ENCODE results near the gene BANP. TPM values are rescaled to one million over a fixed set of nuclear protein-coding genes. Genes with fewer than 3 reads are reported as not detected.
A peak's percentile ranks its signal among the peaks of the same experiment; 100 is the strongest.

The BANP gene
- polyA plus RNA-seq, 2 donors: 6.5 to 13.6 TPM

DNA sequence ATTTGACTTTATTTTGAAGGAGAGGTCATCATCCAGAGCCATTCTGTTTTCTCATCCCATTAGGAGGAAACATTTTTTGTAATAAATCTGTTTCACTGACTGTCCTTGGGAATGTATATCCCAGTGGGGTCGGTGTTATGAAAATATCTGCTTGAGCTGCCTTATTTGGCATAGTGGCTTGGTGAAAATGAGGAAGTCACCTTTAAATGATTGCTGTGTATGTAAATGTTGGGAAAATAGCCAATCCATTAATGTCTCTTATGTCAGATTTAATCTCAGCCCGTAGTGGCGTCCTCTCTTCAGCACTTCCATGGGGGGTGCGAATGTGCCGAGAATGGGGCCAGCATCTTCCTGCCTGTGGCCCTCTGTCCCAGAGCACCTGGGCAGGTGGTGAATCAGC is 57.6 kb downstream of the BANP start:
- 81 to 83% methylated on average over 5 of the region's 5 CpGs for WGBS, 2 donors
- peaks cover 9 to 39% of the 10 kb centered on the region in 2 donors for H3K36me3 ChIP-seq (ENCODE audit: control insufficient read depth in 2 of 2, insufficient read depth in 2 of 2, low read length in 1 of 2)
- H3K27me3 ChIP-seq (ENCODE audit: control insufficient read depth in 1 of 2, insufficient read depth in 2 of 2, low read length in 2 of 2): no peaks in the 10 kb centered on the region
- no peak overlapping the region for H3K4me3 ChIP-seq (ENCODE audit: low read depth in 1 of 2, low read length in 2 of 2)
- H3K9me3 ChIP-seq (ENCODE audit: control insufficient read depth in 2 of 2, insufficient read depth in 1 of 2, low read depth in 1 of 2, low read length in 1 of 2): no peaks in the 10 kb centered on the region
- H3K4me1 ChIP-seq (ENCODE audit: control insufficient read depth in 2 of 2, insufficient read depth in 2 of 2, low read length in 1 of 2): peaks cover 0 to 6% of the 10 kb centered on the region in 2 donors
- H3K27ac ChIP-seq (ENCODE audit: low read depth in 2 of 2, low read length in 1 of 2): no peak overlapping the region

DNA sequence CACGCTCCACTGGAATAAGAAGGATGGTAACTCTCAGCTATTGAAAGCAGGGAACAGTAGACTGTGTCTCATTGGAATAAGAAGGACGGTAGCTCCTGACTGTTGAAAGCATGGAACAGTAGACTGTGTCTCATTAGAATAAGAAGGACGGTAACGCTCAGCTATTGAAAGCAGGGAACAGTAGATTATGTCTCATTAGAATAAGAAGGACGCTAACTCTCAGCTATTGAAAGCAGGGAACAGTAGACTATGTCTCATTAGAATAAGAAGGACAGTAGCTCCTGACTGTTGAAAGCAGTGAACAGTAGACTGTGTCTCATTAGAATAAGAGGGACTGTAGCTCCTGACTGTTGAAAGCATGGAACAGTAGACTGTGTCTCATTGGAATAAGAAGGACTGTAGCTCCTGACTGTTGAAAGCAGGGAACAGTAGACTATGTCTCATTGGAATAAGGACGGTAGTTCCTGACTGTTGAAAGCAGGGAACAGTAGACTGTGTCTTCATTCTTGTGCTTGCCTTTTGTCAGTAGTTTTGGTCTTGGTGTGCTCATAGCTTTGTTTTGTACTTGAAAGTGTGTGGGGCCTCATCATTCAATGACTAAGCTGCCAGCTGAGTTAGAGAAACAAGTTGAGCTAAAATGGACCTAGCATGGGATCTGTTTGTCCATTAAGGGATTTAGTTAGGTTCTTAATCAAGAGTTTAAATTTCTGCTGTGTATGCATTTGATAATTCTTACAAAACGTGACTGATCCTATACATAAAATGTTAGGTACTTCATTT is 58.5 kb downstream of the BANP start:
- H3K27ac ChIP-seq (ENCODE audit: low read depth in 2 of 2, low read length in 1 of 2): no peak overlapping the region
- no peaks in the 10 kb centered on the region for H3K9me3 ChIP-seq (ENCODE audit: control insufficient read depth in 2 of 2, insufficient read depth in 1 of 2, low read depth in 1 of 2, low read length in 1 of 2)
- no peak overlapping the region for H3K4me3 ChIP-seq (ENCODE audit: low read depth in 1 of 2, low read length in 2 of 2)
- H3K27me3 ChIP-seq (ENCODE audit: control insufficient read depth in 1 of 2, insufficient read depth in 2 of 2, low read length in 2 of 2): no peaks in the 10 kb centered on the region
- peaks cover 0 to 10% of the 10 kb centered on the region in 2 donors for H3K4me1 ChIP-seq (ENCODE audit: control insufficient read depth in 2 of 2, insufficient read depth in 2 of 2, low read length in 1 of 2)
- WGBS, 2 donors: 92 to 94% methylated on average over 7 of the region's 7 CpGs
- peaks cover 9 to 35% of the 10 kb centered on the region in 2 donors for H3K36me3 ChIP-seq (ENCODE audit: control insufficient read depth in 2 of 2, insufficient read depth in 2 of 2, low read length in 1 of 2)

DNA sequence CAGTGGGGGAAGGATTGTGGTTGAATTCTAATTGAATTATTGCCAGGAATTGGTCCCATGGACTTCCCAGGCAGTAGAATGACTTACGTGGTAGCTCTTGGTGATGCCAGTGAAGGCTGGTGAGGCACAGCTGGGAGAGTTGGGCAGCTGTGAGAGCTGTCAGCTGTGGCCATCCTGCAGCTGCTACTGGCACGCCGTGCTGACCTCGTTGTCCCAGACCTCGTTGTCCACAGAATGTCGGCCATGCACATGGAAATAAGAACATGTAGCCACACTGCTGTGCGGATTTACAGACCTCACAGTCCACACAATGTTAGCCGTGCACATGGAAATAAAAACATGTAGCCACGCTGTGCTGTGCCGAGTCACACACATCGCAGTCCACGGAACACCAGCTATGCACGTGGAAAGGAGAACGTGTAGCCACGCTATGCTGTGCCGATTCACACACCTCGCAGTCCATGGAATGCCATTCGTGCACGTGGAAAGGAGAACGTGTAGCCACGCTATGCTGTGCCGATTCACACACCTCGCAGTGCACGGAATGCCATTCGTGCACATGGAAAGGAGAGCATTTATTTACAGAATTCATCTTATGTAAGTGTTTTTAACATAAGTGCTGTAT is 59.2 kb downstream of the BANP start:
- Histone ChIP-seq H3K27me3 (ENCODE audit: control insufficient read depth in 1 of 2, insufficient read depth in 2 of 2, low read length in 2 of 2) (no peaks in the 10 kb centered on the region), H3K4me1 (ENCODE audit: control insufficient read depth in 2 of 2, insufficient read depth in 2 of 2, low read length in 1 of 2) (peaks cover 0 to 10% of the 10 kb centered on the region in 2 donors), H3K27ac (ENCODE audit: low read depth in 2 of 2, low read length in 1 of 2) (no peak overlapping the region), H3K36me3 (ENCODE audit: control insufficient read depth in 2 of 2, insufficient read depth in 2 of 2, low read length in 1 of 2) (peaks cover 9 to 32% of the 10 kb centered on the region in 2 donors), H3K4me3 (ENCODE audit: low read depth in 1 of 2, low read length in 2 of 2) (no peak overlapping the region), H3K9me3 (ENCODE audit: control insufficient read depth in 2 of 2, insufficient read depth in 1 of 2, low read depth in 1 of 2, low read length in 1 of 2) (no peaks in the 10 kb centered on the region)
- 90 to 92% methylated on average over 25 of the region's 25 CpGs for WGBS, 2 donors

DNA sequence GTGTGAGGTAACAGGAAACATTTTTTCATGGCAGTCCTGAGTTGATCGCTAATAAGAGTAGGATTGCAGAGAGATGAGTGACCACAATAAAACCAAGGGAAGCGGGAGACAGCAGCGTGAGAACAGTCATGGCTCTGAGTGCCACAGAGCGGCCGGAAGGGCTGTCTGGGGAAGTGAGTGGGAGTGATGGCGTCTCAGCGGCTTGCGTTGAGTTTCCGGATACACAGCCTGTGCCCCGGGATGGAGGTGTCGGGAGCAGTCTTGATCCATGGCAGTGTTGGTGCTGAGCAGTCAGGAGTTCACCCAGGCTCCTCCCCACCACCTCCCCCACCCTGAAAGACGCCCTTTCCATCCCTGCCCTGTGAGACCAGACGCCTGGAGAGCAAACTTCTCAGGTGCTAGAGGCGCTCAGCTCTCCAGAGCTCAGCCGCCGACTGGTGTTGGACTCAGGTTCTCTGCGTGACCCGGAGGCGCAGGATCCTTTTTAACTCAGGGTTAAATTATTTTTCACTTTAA is 59.8 kb downstream of the BANP start:
- H3K27me3 ChIP-seq (ENCODE audit: control insufficient read depth in 1 of 2, insufficient read depth in 2 of 2, low read length in 2 of 2): no peaks in the 10 kb centered on the region
- no peaks in the 10 kb centered on the region for H3K9me3 ChIP-seq (ENCODE audit: control insufficient read depth in 2 of 2, insufficient read depth in 1 of 2, low read depth in 1 of 2, low read length in 1 of 2)
- no peak overlapping the region for H3K27ac ChIP-seq (ENCODE audit: low read depth in 2 of 2, low read length in 1 of 2)
- 88 to 89% methylated on average over 19 of the region's 19 CpGs for WGBS, 2 donors
- H3K4me1 ChIP-seq (ENCODE audit: control insufficient read depth in 2 of 2, insufficient read depth in 2 of 2, low read length in 1 of 2): peaks cover 0 to 10% of the 10 kb centered on the region in 2 donors
- H3K36me3 ChIP-seq (ENCODE audit: control insufficient read depth in 2 of 2, insufficient read depth in 2 of 2, low read length in 1 of 2): peaks cover 9 to 29% of the 10 kb centered on the region in 2 donors
- no peak overlapping the region for H3K4me3 ChIP-seq (ENCODE audit: low read depth in 1 of 2, low read length in 2 of 2)

DNA sequence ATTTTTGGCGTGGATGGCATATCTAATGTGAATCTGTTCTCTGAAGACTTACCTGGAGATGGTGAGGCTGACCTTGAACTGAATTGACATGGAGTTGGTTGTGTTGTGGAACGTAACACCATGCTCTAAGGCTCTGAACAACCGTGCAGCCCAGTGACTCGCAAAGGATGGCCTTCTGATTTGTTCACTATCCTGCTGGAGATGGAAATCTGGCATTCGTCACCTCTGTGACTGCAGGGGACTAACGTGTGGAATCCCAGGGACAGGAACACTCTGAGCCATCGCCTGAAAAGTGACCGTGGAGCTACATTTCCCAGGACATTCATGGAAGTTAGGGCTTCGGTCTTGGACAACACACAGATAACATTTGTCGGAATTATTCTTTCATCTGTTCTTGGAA is 61.1 kb downstream of the BANP start:
- no peaks in the 10 kb centered on the region for H3K9me3 ChIP-seq (ENCODE audit: control insufficient read depth in 2 of 2, insufficient read depth in 1 of 2, low read depth in 1 of 2, low read length in 1 of 2)
- peaks cover 9 to 29% of the 10 kb centered on the region in 2 donors for H3K36me3 ChIP-seq (ENCODE audit: control insufficient read depth in 2 of 2, insufficient read depth in 2 of 2, low read length in 1 of 2)
- peak overlapping the region in 1 of 2 donors; percentile 10 for H3K27ac ChIP-seq (ENCODE audit: low read depth in 2 of 2, low read length in 1 of 2)
- WGBS, 2 donors: 94% methylated on average over 10 of the region's 10 CpGs
- H3K4me1 ChIP-seq (ENCODE audit: control insufficient read depth in 2 of 2, insufficient read depth in 2 of 2, low read length in 1 of 2): peaks cover 0 to 10% of the 10 kb centered on the region in 2 donors
- H3K27me3 ChIP-seq (ENCODE audit: control insufficient read depth in 1 of 2, insufficient read depth in 2 of 2, low read length in 2 of 2): no peaks in the 10 kb centered on the region
- no peak overlapping the region for H3K4me3 ChIP-seq (ENCODE audit: low read depth in 1 of 2, low read length in 2 of 2)

DNA sequence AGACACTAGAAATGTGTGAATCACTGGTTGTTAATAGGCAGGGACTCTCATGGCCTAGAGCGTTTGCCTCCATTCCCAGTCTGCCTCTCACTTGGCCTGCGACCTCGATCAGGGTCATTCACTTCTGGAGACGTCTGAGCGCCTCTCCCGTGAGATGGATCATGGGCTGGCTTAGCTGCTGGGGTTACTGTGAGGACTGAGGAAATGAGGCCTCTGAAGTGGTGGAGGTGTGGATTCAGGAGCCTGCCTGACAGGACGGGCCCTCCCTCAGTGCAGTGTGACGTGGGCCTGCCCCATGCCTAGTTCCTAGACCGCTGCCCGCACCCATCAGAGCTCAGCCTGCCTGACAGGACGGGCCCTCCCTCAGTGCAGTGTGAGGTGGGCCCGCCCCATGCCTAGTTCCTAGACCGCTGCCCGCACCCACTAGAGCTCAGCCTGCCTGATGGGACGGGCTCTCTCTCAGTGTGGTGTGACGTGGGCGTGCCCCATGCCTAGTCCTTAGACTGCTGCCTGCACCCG is 61.9 kb downstream of the BANP start:
- 83% methylated on average over 18 of the region's 18 CpGs for WGBS, 2 donors
- no peaks in the 10 kb centered on the region for H3K9me3 ChIP-seq (ENCODE audit: control insufficient read depth in 2 of 2, insufficient read depth in 1 of 2, low read depth in 1 of 2, low read length in 1 of 2)
- no peaks in the 10 kb centered on the region for H3K27me3 ChIP-seq (ENCODE audit: control insufficient read depth in 1 of 2, insufficient read depth in 2 of 2, low read length in 2 of 2)
- H3K4me1 ChIP-seq (ENCODE audit: control insufficient read depth in 2 of 2, insufficient read depth in 2 of 2, low read length in 1 of 2): peaks cover 0 to 10% of the 10 kb centered on the region in 2 donors
- H3K4me3 ChIP-seq (ENCODE audit: low read depth in 1 of 2, low read length in 2 of 2): no peak overlapping the region
- H3K27ac ChIP-seq (ENCODE audit: low read depth in 2 of 2, low read length in 1 of 2): peak overlapping the region in 1 of 2 donors; percentile 85
- H3K36me3 ChIP-seq (ENCODE audit: control insufficient read depth in 2 of 2, insufficient read depth in 2 of 2, low read length in 1 of 2): peaks cover 6 to 26% of the 10 kb centered on the region in 2 donors

DNA sequence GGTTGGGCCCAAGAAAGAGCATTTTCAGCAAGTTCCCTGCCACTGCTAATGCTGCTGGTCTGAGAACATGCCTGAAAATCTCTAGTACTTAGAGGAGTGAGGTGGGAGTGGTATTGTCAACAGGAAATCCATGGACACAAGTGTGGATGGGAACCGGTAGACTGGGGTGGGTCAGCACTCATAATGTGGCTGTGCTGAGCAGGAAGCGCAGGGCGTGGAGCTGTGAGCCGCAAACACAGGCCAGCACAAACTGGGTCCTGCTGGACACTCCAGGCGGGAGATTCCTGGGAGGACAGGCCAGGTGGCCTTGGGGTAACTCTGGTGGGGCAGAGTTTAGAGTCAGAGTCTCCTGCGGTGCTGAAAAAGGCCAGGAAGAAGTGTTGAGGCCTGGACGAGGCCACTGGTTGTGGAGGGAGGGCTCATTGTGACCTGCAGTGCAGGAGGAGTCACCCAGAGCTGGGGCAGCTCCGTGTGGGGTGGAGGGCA is 62.6 kb downstream of the BANP start:
- 70 to 75% methylated on average over 8 of the region's 8 CpGs for WGBS, 2 donors
- Histone ChIP-seq H3K27ac (ENCODE audit: low read depth in 2 of 2, low read length in 1 of 2) (peak overlapping the region; percentile 26 to 85), H3K9me3 (ENCODE audit: control insufficient read depth in 2 of 2, insufficient read depth in 1 of 2, low read depth in 1 of 2, low read length in 1 of 2) (no peaks in the 10 kb centered on the region), H3K36me3 (ENCODE audit: control insufficient read depth in 2 of 2, insufficient read depth in 2 of 2, low read length in 1 of 2) (peaks cover 6 to 31% of the 10 kb centered on the region in 2 donors), H3K4me3 (ENCODE audit: low read depth in 1 of 2, low read length in 2 of 2) (no peak overlapping the region), H3K4me1 (ENCODE audit: control insufficient read depth in 2 of 2, insufficient read depth in 2 of 2, low read length in 1 of 2) (peaks cover 0 to 10% of the 10 kb centered on the region in 2 donors), H3K27me3 (ENCODE audit: control insufficient read depth in 1 of 2, insufficient read depth in 2 of 2, low read length in 2 of 2) (no peaks in the 10 kb centered on the region)

GRCh38 chr16:88014252-88014781 is 63.1 kb downstream of the BANP start:
- Histone ChIP-seq H3K4me1 (ENCODE audit: control insufficient read depth in 2 of 2, insufficient read depth in 2 of 2, low read length in 1 of 2) (peaks cover 0 to 10% of the 10 kb centered on the region in 2 donors), H3K27ac (ENCODE audit: low read depth in 2 of 2, low read length in 1 of 2) (peak overlapping the region; percentile 26 to 85), H3K27me3 (ENCODE audit: control insufficient read depth in 1 of 2, insufficient read depth in 2 of 2, low read length in 2 of 2) (no peaks in the 10 kb centered on the region), H3K4me3 (ENCODE audit: low read depth in 1 of 2, low read length in 2 of 2) (no peak overlapping the region), H3K36me3 (ENCODE audit: control insufficient read depth in 2 of 2, insufficient read depth in 2 of 2, low read length in 1 of 2) (peaks cover 6 to 32% of the 10 kb centered on the region in 2 donors), H3K9me3 (ENCODE audit: control insufficient read depth in 2 of 2, insufficient read depth in 1 of 2, low read depth in 1 of 2, low read length in 1 of 2) (no peaks in the 10 kb centered on the region)
- 70 to 76% methylated on average over 10 of the region's 10 CpGs for WGBS, 2 donors

Measured in esophagus (tissue), 2 donors.